Liver (tissue), 3 donors: ENCODE measurements around the gene BAG5.

Experiments
- GABPA ChIP-seq, 2 donors: IDR thresholded peaks in 1 of 2; conservative IDR thresholded peaks in 1 of 2; 2 replicates each; pipeline ENCODE4 v1.6.1; 2016; ENCODE audit warnings: antibody characterized with exemption in 2 of 2, mild to moderate bottlenecking in 1 of 2, moderate library complexity in 1 of 2
- HNF4A ChIP-seq, 2 donors: conservative IDR thresholded peaks; 2 replicates each; pipeline ENCODE4 v1.6.1; 2016; ENCODE audit warnings: antibody characterized with exemption in 2 of 2, mild to moderate bottlenecking in 2 of 2
- YY1 ChIP-seq: IDR thresholded peaks from 2 replicates; pipeline ENCODE4 v1.6.1; 2016; ENCODE audit warnings: antibody characterized with exemption, mild to moderate bottlenecking
- TF ChIP-seq, protein P1 (sequence below): fragments of 150-350 bp; IDR thresholded peaks from 2 replicates; pipeline ENCODE4 v1.5.1; 2017; ENCODE audit warnings: improper control_type of control experiment, low read depth, low read length; ENCODE audit not compliant: missing input control
- TF ChIP-seq, protein P2 (sequence below): IDR thresholded peaks from 2 replicates; pipeline ENCODE4 v1.6.1; 2016; ENCODE audit warnings: antibody characterized with exemption
- donor health status: healthy.
- donor health status: healthy.

DNA sequence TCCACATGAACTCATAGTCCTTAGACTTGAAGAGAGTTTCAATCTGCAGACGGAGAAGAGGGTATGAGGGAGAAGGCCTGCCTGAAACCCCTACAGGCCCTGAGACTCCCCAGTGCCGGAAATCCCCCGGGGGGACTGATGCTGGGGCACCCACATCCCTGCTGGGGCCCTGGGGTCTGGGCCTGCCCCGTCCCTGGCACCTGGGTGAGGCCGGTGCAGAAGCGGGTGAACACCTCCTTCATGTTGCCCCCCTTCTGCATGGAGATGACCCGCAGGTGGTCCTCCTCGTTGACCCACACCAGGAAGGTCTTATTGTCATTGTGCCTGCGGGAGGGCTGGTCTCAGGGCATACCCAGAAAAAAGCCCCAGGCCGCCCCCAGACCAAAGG, 42.2 kb downstream of the BAG5 start:
- TF ChIP-seq, protein P1, sequence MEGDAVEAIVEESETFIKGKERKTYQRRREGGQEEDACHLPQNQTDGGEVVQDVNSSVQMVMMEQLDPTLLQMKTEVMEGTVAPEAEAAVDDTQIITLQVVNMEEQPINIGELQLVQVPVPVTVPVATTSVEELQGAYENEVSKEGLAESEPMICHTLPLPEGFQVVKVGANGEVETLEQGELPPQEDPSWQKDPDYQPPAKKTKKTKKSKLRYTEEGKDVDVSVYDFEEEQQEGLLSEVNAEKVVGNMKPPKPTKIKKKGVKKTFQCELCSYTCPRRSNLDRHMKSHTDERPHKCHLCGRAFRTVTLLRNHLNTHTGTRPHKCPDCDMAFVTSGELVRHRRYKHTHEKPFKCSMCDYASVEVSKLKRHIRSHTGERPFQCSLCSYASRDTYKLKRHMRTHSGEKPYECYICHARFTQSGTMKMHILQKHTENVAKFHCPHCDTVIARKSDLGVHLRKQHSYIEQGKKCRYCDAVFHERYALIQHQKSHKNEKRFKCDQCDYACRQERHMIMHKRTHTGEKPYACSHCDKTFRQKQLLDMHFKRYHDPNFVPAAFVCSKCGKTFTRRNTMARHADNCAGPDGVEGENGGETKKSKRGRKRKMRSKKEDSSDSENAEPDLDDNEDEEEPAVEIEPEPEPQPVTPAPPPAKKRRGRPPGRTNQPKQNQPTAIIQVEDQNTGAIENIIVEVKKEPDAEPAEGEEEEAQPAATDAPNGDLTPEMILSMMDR, result no peak
- TF ChIP-seq, protein P2, sequence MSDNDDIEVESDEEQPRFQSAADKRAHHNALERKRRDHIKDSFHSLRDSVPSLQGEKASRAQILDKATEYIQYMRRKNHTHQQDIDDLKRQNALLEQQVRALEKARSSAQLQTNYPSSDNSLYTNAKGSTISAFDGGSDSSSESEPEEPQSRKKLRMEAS, result no peak
- TF ChIP-seq HNF4A (conservative IDR thresholded peaks at IDR 0.05) (no peak), GABPA (IDR thresholded peaks at IDR 0.05 in 1 of 2, conservative IDR thresholded peaks at IDR 0.05 in 1 of 2) (no peak), YY1 (no peak)
